Stimulated activated naive B cell treated with anti-CD40 and anti-IgM and Interleukin-4, amounts not matched to agents 10 μg/mL and 1 μg/mL and 100 μg/mL, for 72 hours (primary cell): ENCODE measurements around the gene KMT2E.

ENCODE experiments used
- ATAC-seq, 2 donors: fragments of 150-1000 bp; cut with Tn5 transposase; replicated peaks; 2 replicates each; pipeline ENCODE4 v1.10.0; 2021; ENCODE audit warnings: moderate library complexity in 1 of 2
- DNase-seq: peaks from one replicate; pipeline ENCODE4 v3.0.0; 2021
- H3K27ac Mint-ChIP-seq: one replicate; pipeline ENCODE4 v1.8.0; 2022; ENCODE audit warnings: mild to moderate bottlenecking, mixed read lengths
- H3K27me3 Mint-ChIP-seq, 2 donors: one replicate each; pipeline ENCODE4 v1.8.0; 2022; ENCODE audit warnings: mixed read lengths in 2 of 2
- H3K36me3 Mint-ChIP-seq, 2 donors: one replicate each; pipeline ENCODE4 v1.8.0; 2022; ENCODE audit warnings: mixed read lengths in 2 of 2, mild to moderate bottlenecking in 1 of 2
- H3K4me1 Mint-ChIP-seq, 2 donors: one replicate each; pipeline ENCODE4 v1.8.0; 2022; ENCODE audit warnings: mixed read lengths in 2 of 2, mild to moderate bottlenecking in 1 of 2
- H3K4me3 Mint-ChIP-seq, 2 donors: one replicate each; pipeline ENCODE4 v1.8.0; 2022; ENCODE audit warnings: mild to moderate bottlenecking in 2 of 2, mixed read lengths in 2 of 2, moderate library complexity in 1 of 2
- H3K9me3 Mint-ChIP-seq, 2 donors: one replicate each; pipeline ENCODE4 v1.8.0; 2022; ENCODE audit warnings: mixed read lengths in 2 of 2, mild to moderate bottlenecking in 1 of 2

KMT2E gene

GRCh38 chr7:105009667-105010503, 4.1 kb upstream of the KMT2E start:
- no peaks in the 10 kb centered on the region for H3K9me3 Mint-ChIP-seq
- peaks cover 40 to 57% of the 10 kb centered on the region in 2 donors for H3K36me3 Mint-ChIP-seq
- ATAC-seq = no peak
- peak overlapping the region; percentile 100 for H3K27ac Mint-ChIP-seq
- no peaks in the 10 kb centered on the region for H3K27me3 Mint-ChIP-seq
- H3K4me1 Mint-ChIP-seq = peaks cover 23 to 60% of the 10 kb centered on the region in 2 donors
- peak overlapping the region; percentile 95 to 98 for H3K4me3 Mint-ChIP-seq
- no peak for DNase-seq

- ATAC-seq = no peak
- no peaks in the 10 kb centered on the region for H3K27me3 Mint-ChIP-seq
- peaks cover 43 to 57% of the 10 kb centered on the region in 2 donors for H3K36me3 Mint-ChIP-seq
Measured at GRCh38 chr7:105010504-105011130, 3.4 kb upstream of the KMT2E start.

GRCh38 chr7:105011141-105011830, 2.7 kb upstream of the KMT2E start:
- peak overlapping the region; percentile 95 to 98 for H3K4me3 Mint-ChIP-seq
- peaks cover 45 to 57% of the 10 kb centered on the region in 2 donors for H3K36me3 Mint-ChIP-seq
- no peak for ATAC-seq
- peaks cover 19 to 48% of the 10 kb centered on the region in 2 donors for H3K4me1 Mint-ChIP-seq
- H3K9me3 Mint-ChIP-seq = no peaks in the 10 kb centered on the region
- H3K27me3 Mint-ChIP-seq = no peaks in the 10 kb centered on the region
- no peak for DNase-seq
- H3K27ac Mint-ChIP-seq = peak overlapping the region; percentile 100

More at GRCh38 chr7:105010504-105011130, 3.4 kb upstream of the KMT2E start:
- peak overlapping the region; percentile 95 to 98 for H3K4me3 Mint-ChIP-seq
- H3K27ac Mint-ChIP-seq = peak overlapping the region; percentile 100
- H3K9me3 Mint-ChIP-seq = no peaks in the 10 kb centered on the region
- peaks cover 20 to 54% of the 10 kb centered on the region in 2 donors for H3K4me1 Mint-ChIP-seq
- no peak for DNase-seq

GRCh38 chr7:105011831-105012502, 2.0 kb upstream of the KMT2E start:
- peak; percentile 35 for DNase-seq
- peaks cover 17 to 46% of the 10 kb centered on the region in 2 donors for H3K4me1 Mint-ChIP-seq
- no peaks in the 10 kb centered on the region for H3K9me3 Mint-ChIP-seq
- no peak for ATAC-seq
- H3K4me3 Mint-ChIP-seq = peak overlapping the region; percentile 95 to 98
- H3K27me3 Mint-ChIP-seq = no peaks in the 10 kb centered on the region
- H3K36me3 Mint-ChIP-seq = peaks cover 48 to 58% of the 10 kb centered on the region in 2 donors
- peak overlapping the region; percentile 100 for H3K27ac Mint-ChIP-seq

GRCh38 chr7:105012503-105013220, 1.3 kb upstream of the KMT2E start:
- DNase-seq = peak; percentile 100
- H3K27ac Mint-ChIP-seq = peak overlapping the region; percentile 100
- peaks cover 20 to 46% of the 10 kb centered on the region in 2 donors for H3K4me1 Mint-ChIP-seq
- peak; percentile 76 to 79 for ATAC-seq
- H3K4me3 Mint-ChIP-seq = peak overlapping the region; percentile 95 to 98
- H3K9me3 Mint-ChIP-seq = no peaks in the 10 kb centered on the region
- H3K27me3 Mint-ChIP-seq = no peaks in the 10 kb centered on the region
- H3K36me3 Mint-ChIP-seq = peaks cover 54 to 65% of the 10 kb centered on the region in 2 donors

- Mint-ChIP-seq H3K9me3 (no peaks in the 10 kb centered on the region), H3K27me3 (no peaks in the 10 kb centered on the region), H3K4me1 (peaks cover 18 to 41% of the 10 kb centered on the region in 2 donors), H3K36me3 (peaks cover 51 to 63% of the 10 kb centered on the region in 2 donors), H3K4me3 (peak overlapping the region; percentile 95 to 98), H3K27ac (peak overlapping the region; percentile 100)
- peak; percentile 66 to 68 for ATAC-seq
- DNase-seq = peak; percentile 91
Measured at GRCh38 chr7:105013221-105013815, 687 bp upstream of the KMT2E start.

GRCh38 chr7:105014693-105015389, 836 bp downstream of the KMT2E start:
- H3K27me3 Mint-ChIP-seq = no peaks in the 10 kb centered on the region
- DNase-seq = peak; percentile 40
- peak overlapping the region; percentile 95 to 98 for H3K4me3 Mint-ChIP-seq
- H3K36me3 Mint-ChIP-seq = peaks cover 48 to 59% of the 10 kb centered on the region in 2 donors
- peaks cover 14 to 29% of the 10 kb centered on the region in 2 donors for H3K4me1 Mint-ChIP-seq
- ATAC-seq = no peak
- H3K9me3 Mint-ChIP-seq = no peaks in the 10 kb centered on the region
- peak overlapping the region; percentile 100 for H3K27ac Mint-ChIP-seq

GRCh38 chr7:105015390-105015965, 1.5 kb downstream of the KMT2E start:
- H3K27me3 Mint-ChIP-seq = no peaks in the 10 kb centered on the region
- peaks cover 46 to 53% of the 10 kb centered on the region in 2 donors for H3K36me3 Mint-ChIP-seq
- ATAC-seq (no peak), DNase-seq (no peak)
- H3K9me3 Mint-ChIP-seq = no peaks in the 10 kb centered on the region
- peaks cover 14 to 27% of the 10 kb centered on the region in 2 donors for H3K4me1 Mint-ChIP-seq
- peak overlapping the region; percentile 100 for H3K27ac Mint-ChIP-seq
- H3K4me3 Mint-ChIP-seq = peak overlapping the region; percentile 95 to 98

- Mint-ChIP-seq H3K36me3 (peaks cover 43 to 54% of the 10 kb centered on the region in 2 donors), H3K4me1 (peaks cover 18 to 29% of the 10 kb centered on the region in 2 donors), H3K9me3 (no peaks in the 10 kb centered on the region), H3K27ac (peak overlapping the region; percentile 87), H3K27me3 (no peaks in the 10 kb centered on the region), H3K4me3 (peak overlapping the region; percentile 84 to 95)
- DNase-seq = no peak
- ATAC-seq = no peak
Measured at GRCh38 chr7:105016068-105016708, 2.2 kb downstream of the KMT2E start.

- H3K9me3 Mint-ChIP-seq = no peaks in the 10 kb centered on the region
- H3K4me3 Mint-ChIP-seq = peak overlapping the region; percentile 84 to 95
- H3K4me1 Mint-ChIP-seq = peaks cover 21 to 36% of the 10 kb centered on the region in 2 donors
- no peak for ATAC-seq
- DNase-seq = no peak
- H3K36me3 Mint-ChIP-seq = peaks cover 40 to 54% of the 10 kb centered on the region in 2 donors
- H3K27ac Mint-ChIP-seq = peak overlapping the region; percentile 92
- no peaks in the 10 kb centered on the region for H3K27me3 Mint-ChIP-seq
Measured at GRCh38 chr7:105016709-105017656, 3.0 kb downstream of the KMT2E start.
